Liver (tissue), 9 donors: Measurements from ENCODE around the gene POLR3C. TPM values are rescaled to one million over a fixed set of nuclear protein-coding genes. Genes with fewer than 3 reads are reported as not detected.
"Not testable (repeated sequence)": the region's sequence is repeated elsewhere in the genome, so short reads cannot be mapped to it uniquely, and the experiment has no call there.

Experiments used
- DNase-seq: peaks from one replicate; pipeline ENCODE4 v3.0.0-alpha.2; 2017; ENCODE audit warnings: low spot score
- H3K27ac ChIP-seq, 2 donors: one replicate each; pipeline ENCODE4 v1.7.0; 2013; ENCODE audit warnings: inconsistent platforms in 2 of 2, low read length in 2 of 2, control low read depth in 1 of 2, low read depth in 1 of 2, mild to moderate bottlenecking in 1 of 2
- H3K27me3 ChIP-seq, 4 donors: one replicate each; pipeline versions ENCODE4 v1.6.1 to v1.7.0; 2013; ENCODE audit warnings: low read length in 3 of 4, inconsistent platforms in 1 of 4, mild to moderate bottlenecking in 1 of 4, moderate library complexity in 1 of 4; ENCODE audit not compliant: control insufficient read depth in 4 of 4, insufficient read depth in 4 of 4
- H3K36me3 ChIP-seq, 4 donors: one replicate each; pipeline versions ENCODE4 v1.6.1 to v1.7.0; 2013; ENCODE audit warnings: low read length in 3 of 4, mild to moderate bottlenecking in 3 of 4, low read depth in 1 of 4, moderate library complexity in 1 of 4; ENCODE audit not compliant: control insufficient read depth in 4 of 4, insufficient read depth in 3 of 4
- H3K4me1 ChIP-seq, 4 donors: one replicate each; pipeline versions ENCODE4 v1.6.1 to v1.7.0; 2013; ENCODE audit warnings: low read length in 3 of 4, mild to moderate bottlenecking in 3 of 4, moderate library complexity in 1 of 4; ENCODE audit not compliant: control insufficient read depth in 4 of 4, insufficient read depth in 4 of 4
- H3K4me3 ChIP-seq, 3 donors: one replicate each; pipeline versions ENCODE4 v1.6.1 to v1.7.0; 2013; ENCODE audit warnings: low read length in 3 of 3, control low read depth in 1 of 3, low read depth in 1 of 3, mild to moderate bottlenecking in 1 of 3
- H3K9ac ChIP-seq, 2 donors: one replicate each; pipeline ENCODE4 v1.7.0; 2013; ENCODE audit warnings: low read length in 2 of 2, mild to moderate bottlenecking in 2 of 2, moderate library complexity in 2 of 2, control low read depth in 1 of 2, low read depth in 1 of 2
- H3K9me3 ChIP-seq, 4 donors: one replicate each; pipeline versions ENCODE4 v1.6.1 to v1.7.0; 2013; ENCODE audit warnings: low read length in 3 of 4; ENCODE audit not compliant: control insufficient read depth in 4 of 4
- ATF3 ChIP-seq: IDR thresholded peaks from 2 replicates; pipeline ENCODE4 v1.6.1; 2016; ENCODE audit warnings: antibody characterized with exemption
- CTCF ChIP-seq: fragments of 150-350 bp; IDR thresholded peaks from 2 replicates; pipeline ENCODE4 v1.5.1; 2017; ENCODE audit warnings: improper control_type of control experiment, low read depth, low read length; ENCODE audit not compliant: missing input control
- EGR1 ChIP-seq, 2 donors: IDR thresholded peaks; 2 replicates each; pipeline ENCODE4 v1.6.1; 2016 to 2018; ENCODE audit warnings: antibody characterized with exemption in 2 of 2, low read depth in 2 of 2
- FOXA1 ChIP-seq: IDR thresholded peaks from 2 replicates; pipeline ENCODE4 v1.6.1; 2016; ENCODE audit warnings: antibody characterized with exemption
- GABPA ChIP-seq, 2 donors: IDR thresholded peaks in 1 of 2; conservative IDR thresholded peaks in 1 of 2; 2 replicates each; pipeline ENCODE4 v1.6.1; 2016; ENCODE audit warnings: antibody characterized with exemption in 2 of 2, mild to moderate bottlenecking in 1 of 2, moderate library complexity in 1 of 2
- JUND ChIP-seq, 2 donors: IDR thresholded peaks; 2 replicates each; pipeline ENCODE4 v1.6.1; 2016; ENCODE audit warnings: antibody characterized with exemption in 2 of 2
- NR2F2 ChIP-seq: IDR thresholded peaks from 2 replicates; pipeline ENCODE4 v1.6.1; 2016; ENCODE audit warnings: antibody characterized with exemption
- RAD21 ChIP-seq, 2 donors: IDR thresholded peaks; 2 replicates each; pipeline ENCODE4 v1.6.1; 2016; ENCODE audit warnings: antibody characterized with exemption in 2 of 2, mild to moderate bottlenecking in 2 of 2
- REST ChIP-seq: IDR thresholded peaks from 2 replicates; pipeline ENCODE4 v1.6.1; 2016; ENCODE audit warnings: antibody characterized with exemption, mild to moderate bottlenecking
- RXRA ChIP-seq, 2 donors: IDR thresholded peaks; 2 replicates each; pipeline ENCODE4 v1.6.1; 2017 to 2018; ENCODE audit warnings: antibody characterized with exemption in 2 of 2, mild to moderate bottlenecking in 1 of 2
- TAF1 ChIP-seq: conservative IDR thresholded peaks from 2 replicates; pipeline ENCODE4 v1.6.1; 2016; ENCODE audit warnings: antibody characterized with exemption, mild to moderate bottlenecking
- YY1 ChIP-seq: IDR thresholded peaks from 2 replicates; pipeline ENCODE4 v1.6.1; 2016; ENCODE audit warnings: antibody characterized with exemption, mild to moderate bottlenecking
- ZBTB33 ChIP-seq: IDR thresholded peaks from 2 replicates; pipeline ENCODE4 v1.6.1; 2016; ENCODE audit warnings: antibody characterized with exemption
- WGBS: extraction: QIAGEN DNeasy Blood & Tissue Kit; methylation state at CpG from one replicate; pipeline ENCODE4 v1.1.7; 2013; 5-methylcytosine and 5-hydroxymethylcytosine counted together
- polyA plus RNA-seq, 2 donors: library from polyadenylated mRNA; stranded (reverse) in 1 of 2; unstranded in 1 of 2; fragments of 200-250 nt in 1 of 2; fragments of >200 nt in 1 of 2; fragmentation: Nextera tagmentation in 1 of 2; extraction: Ambion mirVana in 1 of 2; gene quantifications; one replicate each; pipeline versions ENCODE4 v1.2.1 to v1.2.3, GENCODE V29; 2013 to 2015
- total RNA-seq, 2 donors: library from RNA; depleted of rRNA; stranded (reverse); fragments of >200 nt; gene quantifications; one replicate each; pipeline ENCODE4 v1.2.3, GENCODE V29; 2014
- donor health status: healthy.
- donor health status: healthy.
- donor health status: healthy.
- donor health status: healthy.
- donor health status: healthy.

POLR3C gene
- total and polyA plus RNA-seq, 4 donors, result 6.3 to 22.0 (median 10.6) TPM

GRCh38 chr1:145806844-145807243 lies 17.2 kb upstream of the POLR3C start:
- WGBS, result 91% methylated on average over 7 of the region's 7 CpGs
- Histone ChIP-seq H3K4me3 (no peak overlapping the region), H3K9ac (no peak overlapping the region), H3K4me1 (no peaks in the 10 kb centered on the region), H3K27ac (no peak overlapping the region), H3K27me3 (no peaks in the 10 kb centered on the region), H3K36me3 (no peaks in the 10 kb centered on the region), H3K9me3 (no peaks in the 10 kb centered on the region)
- DNase-seq, result no peak
- TF ChIP-seq YY1 (no peak), EGR1 (IDR thresholded peaks at IDR 0.05; ENCODE audit: low read depth in 2 of 2) (no peak), TAF1 (no peak), JUND (IDR thresholded peaks at IDR 0.05) (no peak), NR2F2 (no peak), GABPA (IDR thresholded peaks at IDR 0.05 in 1 of 2, conservative IDR thresholded peaks at IDR 0.05 in 1 of 2) (no peak), ATF3 (no peak), ZBTB33 (no peak), RAD21 (IDR thresholded peaks at IDR 0.05) (no peak), CTCF (no peak), RXRA (IDR thresholded peaks at IDR 0.05) (no peak), FOXA1 (no peak), REST (no peak)

GRCh38 chr1:145812977-145813810 lies 10.8 kb upstream of the POLR3C start:
- not testable (repeated sequence) for H3K9me3 ChIP-seq, H3K4me1 ChIP-seq, DNase-seq, H3K4me3 ChIP-seq, H3K27ac ChIP-seq, H3K27me3 ChIP-seq, H3K36me3 ChIP-seq, H3K9ac ChIP-seq
- WGBS, result 90% methylated on average over 5 of the region's 6 CpGs

- H3K27me3 ChIP-seq, H3K9ac ChIP-seq, H3K4me3 ChIP-seq, DNase-seq, H3K4me1 ChIP-seq, H3K27ac ChIP-seq, H3K36me3 ChIP-seq, H3K9me3 ChIP-seq: not testable (repeated sequence)
- 74% methylated on average over 4 of the region's 6 CpGs for WGBS
Measured at GRCh38 chr1:145818095-145818494, 5.9 kb upstream of the POLR3C start.

GRCh38 chr1:145822779-145823331 lies 1.1 kb upstream of the POLR3C start:
- not testable (repeated sequence) for DNase-seq, H3K27me3 ChIP-seq, H3K4me3 ChIP-seq, H3K27ac ChIP-seq, H3K9ac ChIP-seq, H3K9me3 ChIP-seq
- Histone ChIP-seq H3K4me1 (peaks cover 4 to 12% (median 7%) of the 10 kb centered on the region in 4 donors), H3K36me3 (peaks cover 12 to 15% (median 12%) of the 10 kb centered on the region in 4 donors)
- 12% methylated on average over 4 of the region's 16 CpGs for WGBS
